ENCODE data around the gene MEIS3.
A peak's percentile ranks its signal among the peaks of the same experiment; 100 is the strongest.
"Not testable (repeated sequence)": the region's sequence is repeated elsewhere in the genome, so short reads cannot be mapped to it uniquely, and the experiment has no call there.

The MEIS3 gene

DNA sequence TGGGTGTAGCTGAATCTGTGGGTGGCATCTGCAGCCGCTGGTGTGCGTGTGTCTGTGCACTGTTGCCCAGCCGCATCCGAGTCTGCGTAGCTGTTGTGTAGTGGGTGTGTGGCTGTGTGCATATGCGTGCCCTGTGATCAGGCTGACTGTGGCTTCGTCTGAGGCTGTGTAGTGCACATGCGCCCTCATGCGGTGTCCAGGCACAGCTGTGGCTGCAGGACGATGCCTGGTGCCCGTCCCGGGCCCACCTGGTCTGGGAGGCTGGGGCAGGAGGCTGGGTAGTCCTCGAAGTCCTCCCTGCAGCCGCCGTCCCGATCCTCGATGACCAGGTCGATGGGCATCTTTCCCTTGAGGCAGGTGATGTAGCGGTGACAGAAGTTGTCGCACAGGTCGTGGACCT lies 4.9 kb downstream of the MEIS3 start:
- DNase-seq: no peak

DNA sequence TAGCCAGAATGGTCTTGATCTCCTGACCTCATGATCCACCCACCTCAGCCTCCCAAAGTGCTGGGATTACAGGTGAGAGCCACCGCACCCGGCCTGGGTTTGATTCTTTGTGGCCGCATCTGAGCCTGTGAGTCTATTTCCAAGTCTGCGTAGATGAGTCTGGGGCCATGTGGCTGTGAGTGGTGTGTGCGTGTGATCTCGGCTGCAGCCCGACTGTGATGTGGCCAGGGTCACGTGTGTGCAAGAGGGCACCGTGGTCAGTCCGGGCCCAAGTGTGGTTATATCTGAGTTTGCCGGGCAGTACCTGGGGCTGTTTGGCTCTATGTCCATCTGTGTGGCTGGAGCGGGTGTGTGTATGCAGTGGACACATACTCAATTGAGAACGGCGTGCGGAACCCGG lies 5.4 kb downstream of the MEIS3 start:
- DNase-seq: no peak

DNA sequence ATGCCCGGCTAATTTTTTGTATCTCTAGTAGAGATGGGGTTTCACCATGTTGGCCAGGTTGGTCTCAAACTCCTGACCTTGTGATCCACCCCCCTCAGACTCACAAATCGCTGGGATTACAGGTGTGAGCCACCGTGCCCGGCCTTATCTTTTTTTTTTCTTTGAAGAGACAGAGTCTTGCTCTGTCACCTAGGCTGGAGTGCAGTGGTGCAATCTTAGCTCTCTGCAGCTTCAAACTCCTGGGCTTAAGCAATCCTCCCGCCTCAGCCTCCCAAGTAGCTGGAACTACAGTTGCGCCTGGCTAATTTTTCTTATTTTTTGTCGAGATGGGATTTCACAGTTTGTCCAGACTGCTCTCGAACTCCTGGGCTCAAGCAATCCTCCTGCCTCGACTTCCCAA lies 7.6 kb downstream of the MEIS3 start:
- DNase-seq: not testable (repeated sequence)

DNA sequence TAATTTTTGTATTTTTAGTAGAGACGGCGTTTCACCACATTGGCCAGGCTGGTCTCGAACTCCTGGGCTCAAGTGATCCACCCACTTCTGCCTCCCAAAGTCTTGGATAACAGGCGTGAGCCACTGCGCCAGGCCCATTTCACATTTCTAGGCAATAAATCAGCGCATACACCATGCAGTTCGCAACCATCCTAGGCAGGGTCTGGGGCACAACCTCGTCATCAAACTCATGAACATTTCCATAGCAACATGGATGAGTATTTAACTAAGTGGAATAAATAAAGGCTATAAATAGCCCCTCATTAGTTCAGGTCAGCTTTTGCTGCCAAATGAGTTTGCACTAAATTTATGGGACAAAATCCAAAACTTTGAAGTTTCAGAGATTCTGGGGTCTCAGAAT lies 8.2 kb downstream of the MEIS3 start:
- DNase-seq: no peak

DNA sequence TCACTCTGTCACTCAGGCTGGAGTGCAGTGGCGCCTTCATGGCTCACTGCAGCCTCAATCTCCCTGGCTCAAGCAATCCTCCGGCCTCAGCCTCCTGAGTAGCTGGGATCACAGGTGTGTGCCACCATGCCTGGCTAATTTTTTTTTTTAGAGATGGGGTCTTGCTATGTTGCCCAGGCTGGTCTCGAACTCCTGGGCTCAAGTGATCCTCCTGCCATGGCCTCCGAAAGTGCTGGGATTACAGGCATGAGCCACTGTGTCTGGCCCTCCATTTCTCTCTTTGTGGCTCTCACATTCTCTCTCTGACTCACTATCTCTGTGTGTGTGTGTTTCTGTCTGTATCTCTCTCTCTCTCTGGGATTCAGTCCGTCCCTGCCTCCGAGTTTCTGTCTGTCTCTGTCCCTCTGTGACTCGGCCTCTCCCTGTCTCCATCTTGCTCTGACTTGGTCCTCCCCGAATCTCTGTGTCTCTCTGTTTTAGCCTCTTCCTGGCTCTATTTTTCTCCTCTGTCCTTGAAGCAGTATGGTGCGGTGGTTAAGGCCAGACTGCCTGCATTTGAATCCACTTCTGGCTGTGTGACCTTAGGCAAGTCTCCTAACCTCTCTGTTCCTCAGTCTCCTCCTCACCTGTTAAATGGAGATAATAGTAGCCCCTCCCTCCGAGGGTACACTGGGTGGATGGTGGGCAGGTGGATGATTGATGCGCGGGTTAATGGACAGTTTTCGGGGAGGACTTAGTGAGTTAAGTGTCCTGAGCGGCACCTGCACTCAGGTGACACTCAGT lies 11.0 kb downstream of the MEIS3 start:
- no peak for DNase-seq

DNA sequence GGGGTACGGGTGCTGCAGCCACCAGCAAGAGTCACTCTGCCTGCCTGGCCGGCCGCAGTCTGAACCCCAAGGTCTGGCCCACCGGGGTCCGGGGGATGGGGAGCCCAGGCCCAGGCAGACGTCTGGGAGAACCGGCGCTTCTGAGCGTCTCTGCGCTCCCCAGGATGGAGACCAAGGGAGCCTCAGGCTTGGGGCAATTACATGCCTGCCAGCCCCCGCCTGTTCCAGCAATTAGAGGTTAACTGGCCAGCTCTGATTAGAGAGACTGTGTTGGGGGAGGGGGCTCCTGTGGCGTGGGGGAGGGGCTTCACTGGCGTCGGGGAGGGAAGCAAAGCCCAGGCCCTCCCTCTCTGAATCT lies 11.9 kb downstream of the MEIS3 start:
- no peak for DNase-seq

DNA sequence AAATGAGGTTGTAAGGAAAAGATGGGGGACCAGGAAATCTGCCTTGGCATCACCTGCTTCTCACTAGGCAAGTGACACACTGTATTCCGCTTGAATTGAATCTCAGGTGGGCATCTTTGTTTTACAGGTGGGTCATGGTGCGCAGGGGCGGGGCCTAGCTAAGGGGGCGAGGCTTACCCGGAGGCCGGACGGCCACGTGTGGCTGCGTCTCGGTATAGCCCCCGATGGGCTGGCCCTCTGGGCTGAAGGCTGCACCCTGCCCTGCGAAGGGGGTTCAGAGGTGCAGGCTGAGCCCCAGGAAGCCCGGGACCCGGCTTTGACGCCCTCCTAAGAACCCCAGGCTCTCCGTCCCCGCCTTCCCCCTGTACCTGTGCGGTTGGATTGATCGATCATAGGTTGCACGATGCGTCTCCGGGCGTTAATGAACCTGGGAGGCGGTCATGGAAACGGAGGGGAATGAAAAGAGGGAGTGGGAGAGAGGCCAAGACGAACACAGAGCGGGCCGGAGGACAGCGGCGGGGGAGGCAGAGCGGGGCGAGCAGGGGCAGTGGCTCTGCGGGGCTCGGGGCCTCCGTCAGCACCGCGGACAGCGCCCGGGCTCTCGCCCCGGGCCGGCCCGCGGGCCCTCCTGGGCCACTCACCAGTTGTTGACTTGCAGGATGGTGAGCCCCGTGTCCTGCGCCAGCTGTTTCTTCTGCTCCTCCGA lies 12.5 kb downstream of the MEIS3 start:
- DNase-seq: no peak

DNA sequence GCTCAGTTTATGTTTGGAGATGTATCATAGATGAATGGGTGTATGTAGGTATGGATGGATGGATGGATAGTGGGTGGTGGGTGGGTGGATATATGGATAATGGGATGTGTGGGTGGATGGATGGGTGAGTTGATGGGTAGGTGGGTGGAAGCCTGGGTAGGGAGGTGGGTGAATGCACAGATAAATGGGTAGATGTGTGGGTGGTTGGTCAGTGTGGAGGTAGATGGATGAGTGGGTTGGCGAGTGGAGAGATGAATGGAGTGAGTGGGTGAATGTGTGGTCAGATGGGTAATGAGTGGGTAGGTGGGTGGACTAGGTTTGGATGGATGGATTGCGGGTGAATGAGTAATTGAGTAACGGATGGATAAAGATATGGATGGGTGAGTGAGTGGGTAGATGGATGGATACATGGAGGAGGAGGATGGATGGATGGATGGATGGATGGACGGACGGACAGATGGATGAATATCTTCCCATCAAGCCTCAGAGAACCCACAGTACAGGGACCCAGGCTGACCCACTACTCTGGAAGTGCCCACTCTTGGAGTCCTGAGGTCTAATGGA lies 13.4 kb downstream of the MEIS3 start:
- no peak for DNase-seq

DNA sequence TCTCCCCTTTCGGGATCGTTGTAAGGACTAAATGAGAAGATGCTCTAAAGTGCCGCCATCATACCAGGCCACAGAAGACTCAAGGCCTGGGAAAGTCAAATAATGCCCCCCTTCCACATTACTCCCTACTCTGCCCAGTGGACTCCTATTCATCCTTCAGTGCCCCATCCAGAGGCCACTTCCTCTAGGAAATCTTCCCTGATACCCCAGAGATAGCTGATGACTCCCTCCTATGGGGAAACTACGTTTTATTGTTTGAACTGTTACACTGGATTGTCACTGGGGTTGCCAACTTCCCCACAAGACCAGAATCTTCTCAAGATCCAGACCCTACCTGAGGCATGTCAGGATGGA lies 14.2 kb downstream of the MEIS3 start:
- no peak for DNase-seq

DNA sequence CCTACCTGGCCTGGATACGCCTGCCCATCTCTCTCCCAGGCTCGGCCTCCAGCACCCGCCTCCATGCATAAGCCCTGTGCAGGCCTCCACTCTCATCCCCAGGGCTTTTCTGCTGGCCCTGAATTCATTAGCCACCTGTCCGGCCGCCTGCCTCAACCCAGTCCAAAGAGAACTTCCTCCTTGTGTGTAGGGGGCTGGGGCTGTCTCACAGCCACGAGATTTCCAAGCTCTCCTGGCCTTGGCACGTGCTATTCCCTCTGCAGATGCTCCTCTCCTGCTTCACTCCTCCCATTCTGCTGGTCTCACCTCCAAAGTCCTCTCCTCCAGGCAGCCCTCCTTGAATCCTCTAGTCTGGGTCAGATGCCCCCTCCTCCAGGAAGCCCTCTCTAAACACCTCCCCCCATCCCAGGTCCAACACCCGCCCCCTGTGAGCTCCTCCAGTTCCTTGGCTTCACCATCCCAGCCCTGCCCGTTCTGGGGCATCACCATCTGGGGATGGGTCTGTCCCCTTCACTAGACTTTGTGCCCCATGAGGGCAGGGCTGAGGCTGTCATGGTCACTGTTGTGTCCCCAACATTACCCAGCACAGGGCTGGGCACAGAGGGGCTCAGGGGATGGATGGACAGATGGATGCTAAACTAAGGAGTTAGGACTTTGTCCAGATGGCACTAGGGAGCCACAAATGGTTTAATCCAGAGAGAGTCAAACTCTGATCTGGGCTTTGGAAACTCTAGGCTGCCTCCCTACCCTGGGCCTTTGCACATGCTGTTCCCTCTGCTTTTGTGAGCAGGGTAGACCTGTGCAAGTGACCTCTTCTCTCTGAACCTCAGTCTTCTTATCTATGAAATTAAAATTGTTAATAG lies 14.8 kb downstream of the MEIS3 start:
- no peak for DNase-seq

DNA sequence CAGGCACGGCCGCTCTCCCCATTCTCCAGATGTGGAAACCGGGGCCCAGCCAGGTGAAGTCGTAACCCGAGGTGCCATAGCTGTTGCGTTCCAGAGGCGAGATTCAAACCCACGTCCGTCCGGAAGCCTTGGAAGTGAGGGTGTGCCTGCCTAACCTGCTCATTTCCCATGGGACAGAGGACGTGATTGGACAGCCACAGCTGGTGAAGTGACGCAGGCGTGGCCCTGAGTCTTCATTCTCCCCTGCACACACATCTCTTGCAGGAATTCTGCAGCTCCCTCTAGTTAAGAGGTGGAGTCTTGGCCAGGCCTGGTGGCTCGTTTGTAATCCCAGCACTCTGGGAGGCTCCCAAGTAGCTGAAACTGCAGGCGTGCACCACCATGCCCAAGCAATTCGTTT lies 16.8 kb downstream of the MEIS3 start:
- DNase-seq: no peak

DNA sequence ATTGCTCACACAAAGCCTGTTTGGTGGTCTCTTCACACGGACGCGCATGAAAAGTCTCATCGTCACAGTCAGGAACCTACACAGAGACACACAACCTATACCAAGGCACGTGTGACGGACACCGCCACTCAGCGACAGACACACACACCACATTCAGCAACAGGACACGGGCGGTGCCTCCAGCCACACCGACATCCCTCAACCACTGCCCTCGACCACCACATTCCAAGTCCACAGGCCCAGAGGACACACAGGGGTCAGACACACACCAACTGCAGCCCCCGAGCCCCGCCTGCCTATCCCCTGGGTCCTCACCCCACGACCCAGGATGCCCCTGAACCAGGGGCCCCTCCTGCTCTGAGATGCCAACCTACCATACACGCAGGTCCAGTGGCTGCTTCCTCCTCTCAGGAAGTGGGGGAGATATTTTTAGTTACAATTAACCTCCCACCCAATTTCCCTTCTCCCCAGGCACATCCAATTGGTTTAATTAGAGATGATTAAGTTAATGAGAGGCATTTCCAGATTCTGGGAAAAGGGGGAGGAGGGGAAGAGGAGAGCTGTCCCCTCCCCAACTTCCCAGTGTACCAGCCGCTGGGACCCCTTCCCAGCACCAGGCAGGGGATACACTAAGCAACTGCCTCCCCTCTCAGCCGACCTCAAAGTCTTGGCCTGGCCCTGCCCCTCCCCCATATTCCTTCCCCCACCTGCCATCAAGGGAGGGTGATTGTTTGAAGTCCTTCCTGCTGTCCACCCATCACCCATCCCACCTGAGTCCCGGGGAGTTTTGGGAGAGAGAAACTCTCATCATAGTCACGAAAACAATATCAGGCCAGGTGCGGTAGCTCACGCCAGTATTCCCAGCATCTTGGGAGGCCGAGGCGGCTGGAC lies 20.4 kb downstream of the MEIS3 start:
- no peak for DNase-seq

DNA sequence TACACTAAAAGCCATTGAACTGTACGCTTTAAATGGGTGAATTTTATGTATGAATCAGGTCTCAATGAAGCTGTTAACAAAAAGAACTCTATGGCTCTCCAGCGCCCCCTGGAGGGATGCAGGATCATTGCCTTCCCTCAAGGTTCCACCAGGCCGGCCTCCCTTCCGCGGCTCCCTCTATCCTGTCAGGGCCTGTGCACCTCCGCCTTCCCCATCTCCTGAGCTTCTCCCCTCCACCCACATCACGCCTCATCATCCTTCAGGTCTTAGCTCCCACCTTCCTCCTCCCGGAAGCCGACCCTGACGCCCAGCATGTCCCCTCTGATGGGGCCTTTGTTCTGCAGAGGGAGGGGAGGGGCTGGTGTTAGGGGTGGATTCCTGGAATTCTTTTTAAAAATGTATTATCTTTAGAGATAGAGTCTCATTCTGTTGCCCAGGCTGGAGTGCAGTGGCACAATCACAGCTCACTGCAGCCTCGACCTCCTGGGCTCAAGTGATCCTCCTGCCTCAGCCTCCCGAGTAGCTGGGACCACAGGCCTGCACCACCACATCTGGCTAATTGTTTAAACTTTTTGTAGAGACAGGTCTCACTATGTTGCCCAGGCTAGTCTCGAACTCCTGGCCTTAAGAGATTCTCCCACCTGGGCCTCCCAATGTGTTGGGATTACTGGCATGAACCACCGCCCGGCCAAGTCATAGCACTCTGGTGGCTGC lies 27.7 kb downstream of the MEIS3 start:
- peak; percentile 73 for DNase-seq

DNA sequence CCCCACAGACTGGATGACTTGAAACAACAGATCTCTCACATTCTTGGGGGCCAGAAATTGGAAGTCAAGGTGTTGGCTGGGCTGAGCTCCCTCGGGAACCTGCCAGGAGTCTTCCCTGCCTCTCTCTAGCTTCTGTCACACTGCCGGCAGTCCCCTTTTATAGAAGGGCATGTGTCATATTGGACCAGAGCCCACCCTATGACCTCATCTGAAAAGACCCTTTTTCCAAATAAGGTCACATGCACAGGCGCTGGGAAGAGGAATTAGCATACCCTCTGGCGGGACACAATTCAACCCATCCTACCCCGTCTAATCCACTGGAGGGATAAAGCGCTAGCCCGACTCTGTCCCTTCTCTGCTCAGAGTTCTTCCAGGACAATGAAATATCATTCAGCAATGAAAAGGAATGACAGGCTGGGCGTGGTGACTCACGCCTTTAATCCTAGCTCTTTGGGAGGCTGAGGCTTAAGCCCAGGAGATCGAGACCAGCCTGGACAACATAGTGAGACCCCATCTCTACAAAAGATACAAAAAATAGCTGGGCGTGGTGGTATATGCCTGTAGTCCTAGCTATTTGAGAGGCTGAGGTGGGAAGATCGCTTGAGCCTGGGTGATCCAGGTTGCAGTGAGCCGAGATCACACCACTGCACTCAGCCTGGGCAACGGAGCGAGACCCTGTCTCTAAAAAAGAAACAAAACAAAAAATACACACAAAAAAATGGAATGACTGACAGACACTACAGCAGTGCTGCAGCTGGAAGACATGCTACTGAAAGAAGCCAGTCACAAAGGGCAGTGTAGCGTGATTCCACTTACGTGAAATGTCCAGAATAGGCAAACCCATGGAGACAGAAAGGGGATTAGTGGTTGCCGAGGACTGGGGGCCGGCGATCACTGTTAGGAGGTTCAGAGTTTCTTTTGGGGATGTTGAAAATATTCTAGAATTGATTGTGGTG lies 28.5 kb downstream of the MEIS3 start:
- DNase-seq: no peak

DNA sequence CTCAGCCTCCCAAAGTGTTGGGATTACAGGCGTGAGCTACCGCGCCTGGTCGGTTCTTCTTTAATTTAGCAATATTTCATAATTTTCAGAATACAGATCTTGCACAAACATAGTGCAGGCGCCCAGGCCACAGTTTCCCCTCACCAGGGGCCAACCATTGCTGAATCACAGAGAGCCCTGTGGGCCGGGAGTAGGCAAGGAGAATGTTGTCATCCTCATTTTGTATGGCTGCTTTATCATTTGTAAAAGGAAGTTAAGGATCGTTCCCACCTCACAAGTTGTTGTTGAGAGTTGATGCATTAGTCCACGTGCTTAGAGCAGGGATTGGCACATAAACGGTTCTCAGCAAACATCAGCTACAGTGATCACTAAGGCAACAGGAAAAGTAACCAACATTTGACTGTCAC lies 30.2 kb downstream of the MEIS3 start:
- DNase-seq: no peak

DNA sequence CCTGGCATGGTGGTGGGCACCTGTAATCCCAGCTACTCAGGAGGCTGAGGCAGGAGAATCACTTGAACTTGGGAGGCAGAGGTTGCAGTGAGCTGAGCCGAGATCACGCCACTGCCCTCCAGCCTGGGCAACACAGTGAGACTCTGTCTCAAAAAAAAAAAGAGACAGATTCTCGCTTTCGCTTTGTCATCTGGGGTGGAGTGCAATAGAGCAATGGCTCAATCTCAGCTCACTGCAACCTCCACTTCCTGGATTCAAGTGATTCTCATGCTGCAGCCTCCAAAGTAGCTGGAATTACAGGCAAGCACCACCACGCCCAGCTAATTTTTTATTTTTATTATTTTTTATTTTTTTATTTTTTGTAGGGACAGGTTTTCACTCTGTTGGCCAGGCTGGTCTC lies 30.6 kb downstream of the MEIS3 start:
- not testable (repeated sequence) for DNase-seq

DNA sequence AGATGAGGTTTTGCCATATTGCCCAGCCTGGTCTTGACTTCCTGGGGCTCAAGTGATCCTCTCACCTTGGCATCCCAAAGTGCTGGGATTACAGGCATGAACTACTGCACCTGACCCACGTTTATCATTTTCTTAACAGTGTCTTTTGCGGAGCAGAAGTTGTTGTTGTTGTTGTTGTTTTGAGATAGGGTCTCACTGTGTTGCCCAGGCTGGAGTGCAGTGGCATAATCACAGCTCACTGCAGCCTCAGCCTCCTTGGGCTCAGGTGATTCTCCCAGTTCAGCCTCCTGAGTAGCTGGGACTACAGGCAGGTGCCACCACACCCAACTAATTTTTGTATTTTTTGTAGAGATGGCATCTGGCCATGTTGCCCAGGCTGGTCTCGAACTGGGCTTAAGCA lies 31.7 kb downstream of the MEIS3 start:
- not testable (repeated sequence) for DNase-seq

DNA sequence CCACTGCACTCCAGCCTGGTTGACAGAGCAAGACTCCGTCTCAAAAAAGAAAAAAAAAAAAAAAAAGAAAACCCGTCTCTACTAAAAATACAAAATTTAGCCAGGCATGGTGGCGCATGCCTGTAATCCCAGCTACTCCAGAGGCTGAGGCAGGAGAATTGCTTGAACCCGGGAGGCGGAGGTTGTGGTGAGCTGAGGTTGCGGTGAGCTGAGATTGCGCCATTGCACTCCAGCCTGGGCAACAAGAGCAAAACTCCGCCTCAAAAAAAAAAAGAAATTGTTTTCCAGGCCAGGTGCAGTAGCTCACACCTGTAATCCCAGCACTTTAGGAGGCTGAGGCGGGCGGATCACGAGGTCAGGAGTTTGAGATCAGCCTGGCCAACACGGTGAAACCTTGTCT lies 32.7 kb downstream of the MEIS3 start:
- not testable (repeated sequence) for DNase-seq

DNA sequence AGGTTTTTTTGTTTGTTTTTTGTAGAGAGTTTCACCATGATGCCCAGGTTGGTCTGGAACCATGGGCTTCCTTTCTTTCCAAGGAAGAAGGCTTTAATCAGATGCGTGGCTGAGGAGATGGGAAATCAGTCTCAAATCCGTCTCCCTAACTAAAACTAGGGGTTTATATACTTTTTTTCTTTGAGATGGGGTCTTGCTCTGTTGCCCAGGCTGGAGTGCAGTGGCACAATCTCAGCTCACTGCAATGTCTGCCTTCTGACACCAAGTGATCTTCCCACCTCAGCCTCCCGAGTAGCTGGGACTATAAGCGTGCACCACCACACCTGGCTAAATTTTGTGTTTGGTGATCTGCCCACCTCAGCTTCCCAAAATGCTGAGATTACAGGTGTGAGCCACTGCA lies 34.8 kb downstream of the MEIS3 start:
- DNase-seq: not testable (repeated sequence)

DNA sequence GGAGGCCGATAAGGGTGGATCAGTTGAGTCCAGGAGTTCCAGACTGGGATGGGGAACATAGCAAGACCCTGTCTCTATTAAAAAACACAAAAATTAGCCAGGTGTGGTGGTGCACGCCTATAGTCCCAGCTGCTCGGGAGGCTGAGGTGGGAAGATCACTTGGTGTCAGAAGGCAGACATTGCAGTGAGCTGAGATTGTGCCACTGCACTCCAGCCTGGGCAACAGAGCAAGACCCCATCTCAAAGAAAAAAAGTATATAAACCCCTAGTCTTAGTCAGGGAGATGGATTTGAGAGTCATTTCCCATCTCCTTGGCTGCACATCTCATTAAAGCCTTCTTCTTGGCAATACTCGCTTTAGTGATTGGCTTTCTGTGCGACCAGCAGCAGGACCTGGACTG lies 35.4 kb downstream of the MEIS3 start:
- not testable (repeated sequence) for DNase-seq

All from EL (cell line).